IMR-90 (cell line): Measurements from ENCODE around the gene BBS12. TPM values are rescaled to one million over a fixed set of nuclear protein-coding genes. Genes with fewer than 3 reads are reported as not detected.

Source experiments
- ATAC-seq: fragments of 200-7000 bp; cut with Tn5 transposase; 2 replicates; pipeline ENCODE4 v1.9.1; 2020; ENCODE audit warnings: low read depth, mild to moderate bottlenecking, moderate library complexity
- BruUV-seq: library from RNA; stranded (reverse); fragments of 400-500 nt; replicated peaks from 2 replicates; lab custom pipeline; 2021; lab: Mats Ljungman, UMichigan
- CTCF ChIA-PET: fragments of 300-600 bp; formaldehyde crosslinking; extraction: SDS; loops from one replicate; lab custom pipeline; 2021; ENCODE audit warnings: antibody characterized with exemption; lab: Yijun Ruan, JAX
- POLR2A ChIA-PET: fragments of 300-600 bp; sonication (Branson Sonifier 250); formaldehyde crosslinking; loops from one replicate; lab custom pipeline; 2022; ENCODE audit warnings: antibody characterized with exemption; ENCODE audit not compliant: unreplicated experiment; lab: Charles Lee
- DNase-seq: peaks from one replicate; pipeline ENCODE4 v3.0.0; 2013
- H2AFZ ChIP-seq: replicated peaks from 2 replicates; pipeline ENCODE3; 2013; ENCODE audit warnings: low read length, mild to moderate bottlenecking; ENCODE audit not compliant: poor library complexity
- H2AK5ac ChIP-seq: 2 replicates; pipeline ENCODE4 v1.6.1; 2013; ENCODE audit warnings: low read depth, low read length, inconsistent platforms
- H2AK9ac ChIP-seq: replicated peaks from 2 replicates; pipeline ENCODE3; 2013; ENCODE audit warnings: mild to moderate bottlenecking, low read depth, low read length, moderate library complexity; ENCODE audit not compliant: poor library complexity
- H2BK120ac ChIP-seq: 2 replicates; pipeline ENCODE4 v1.6.1; 2013; ENCODE audit warnings: low read depth, low read length, inconsistent platforms
- H2BK15ac ChIP-seq: 3 replicates; pipeline ENCODE4 v1.6.1; 2013; ENCODE audit warnings: low read depth, low read length, inconsistent platforms
- H2BK20ac ChIP-seq: 2 replicates; pipeline ENCODE4 v1.6.1; 2013; ENCODE audit warnings: low read depth, mild to moderate bottlenecking, inconsistent platforms, low read length, moderate library complexity
- H2BK5ac ChIP-seq: 2 replicates; pipeline ENCODE4 v1.6.1; 2013; ENCODE audit warnings: mild to moderate bottlenecking, low read depth, low read length, inconsistent platforms; ENCODE audit not compliant: poor library complexity, severe bottlenecking
- H3K14ac ChIP-seq: replicated peaks from 2 replicates; pipeline ENCODE4 v1.6.1; 2013; ENCODE audit warnings: low read depth, low read length, inconsistent platforms
- H3K18ac ChIP-seq: 2 replicates; pipeline ENCODE4 v1.6.1; 2013; ENCODE audit warnings: low read depth, low read length, control low read depth
- H3K23ac ChIP-seq: 2 replicates; pipeline ENCODE4 v1.6.1; 2013; ENCODE audit warnings: low read depth, low read length, inconsistent platforms
- H3K27ac ChIP-seq: 2 replicates; pipeline ENCODE4 v1.5.1; 2013; ENCODE audit warnings: mild to moderate bottlenecking, control low read depth, low read length; ENCODE audit not compliant: insufficient read depth
- H3K27me3 ChIP-seq: 2 replicates; pipeline ENCODE4 v1.6.1; 2013; ENCODE audit warnings: low read length; ENCODE audit not compliant: control insufficient read depth, insufficient read depth
- H3K36me3 ChIP-seq: 2 replicates; pipeline ENCODE4 v1.6.1; 2013; ENCODE audit warnings: low read length, mixed read lengths; ENCODE audit not compliant: control insufficient read depth, insufficient read depth
- H3K4ac ChIP-seq: 2 replicates; pipeline ENCODE4 v1.6.1; 2013; ENCODE audit warnings: low read depth, low read length, inconsistent platforms
- H3K4me1 ChIP-seq: 2 replicates; pipeline ENCODE4 v1.6.1; 2013; ENCODE audit warnings: low read length, mixed read lengths; ENCODE audit not compliant: control insufficient read depth, insufficient read depth
- H3K4me2 ChIP-seq: 2 replicates; pipeline ENCODE4 v1.6.1; 2013; ENCODE audit warnings: low read depth, mild to moderate bottlenecking, control low read depth, low read length, moderate library complexity
- H3K4me3 ChIP-seq: 2 replicates; pipeline ENCODE4 v1.5.1; 2013; ENCODE audit warnings: low read depth, mild to moderate bottlenecking, control low read depth, low read length, moderate library complexity; ENCODE audit not compliant: insufficient read depth
- H3K56ac ChIP-seq: 2 replicates; pipeline ENCODE4 v1.6.1; 2013; ENCODE audit warnings: low read length, inconsistent platforms; ENCODE audit not compliant: insufficient read depth; ENCODE audit errors: extremely low read depth
- H3K79me1 ChIP-seq, 2 experiments: 2 replicates each; pipeline ENCODE4 v1.6.1; 2013; ENCODE audit warnings: low read length in 2 of 2, inconsistent platforms in 1 of 2, low read depth in 1 of 2
- H3K9ac ChIP-seq: 2 replicates; pipeline ENCODE4 v1.6.1; 2013; ENCODE audit warnings: low read depth, low read length, control low read depth
- H3K9me1 ChIP-seq: 2 replicates; pipeline ENCODE4 v1.6.1; 2013; ENCODE audit warnings: low read length, inconsistent platforms; ENCODE audit not compliant: insufficient read depth
- H3K9me3 ChIP-seq: 2 replicates; pipeline ENCODE4 v1.6.1; 2013; ENCODE audit warnings: low read length; ENCODE audit not compliant: control insufficient read depth, insufficient read depth
- H4K20me1 ChIP-seq: 2 replicates; pipeline ENCODE4 v1.6.1; 2013; ENCODE audit warnings: low read length, inconsistent platforms; ENCODE audit not compliant: insufficient read depth
- H4K5ac ChIP-seq: 2 replicates; pipeline ENCODE4 v1.6.1; 2013; ENCODE audit warnings: mild to moderate bottlenecking, low read depth, low read length, control low read depth
- H4K8ac ChIP-seq, 2 experiments: 2 replicates each; pipeline ENCODE4 v1.6.1; 2013; ENCODE audit warnings: low read depth in 2 of 2, low read length in 2 of 2, control low read depth in 1 of 2, inconsistent platforms in 1 of 2
- H4K91ac ChIP-seq: 2 replicates; pipeline ENCODE4 v1.6.1; 2013; ENCODE audit warnings: low read depth, low read length, inconsistent platforms; ENCODE audit not compliant: insufficient read depth
- BHLHE40 ChIP-seq: fragments of 150-350 bp; IDR thresholded peaks from 2 replicates; pipeline ENCODE4 v1.6.1; 2016; ENCODE audit warnings: mild to moderate bottlenecking, low read depth, low read length
- MAFK ChIP-seq: IDR thresholded peaks from 2 replicates; pipeline ENCODE4 v1.6.1; 2012; ENCODE audit warnings: low read depth, low read length, improper control_type of control experiment
- RAD21 ChIP-seq: IDR thresholded peaks from 2 replicates; pipeline ENCODE4 v1.6.1; 2012; ENCODE audit warnings: low read length, improper control_type of control experiment
- SMC3 ChIP-seq: fragments of 150-350 bp; IDR thresholded peaks from 2 replicates; pipeline ENCODE4 v1.6.1; 2016; ENCODE audit warnings: low read depth, mild to moderate bottlenecking, antibody characterized with exemption, low read length, moderate library complexity
- WGBS, 2 experiments: methylation state at CpG; one replicate each; pipeline versions ENCODE4 v1.1.5 to v1.1.7; 2013; ENCODE audit warnings: missing lambda C conversion rate in 2 of 2; ENCODE audit not compliant: insufficient read length in 1 of 2; ENCODE audit errors: extremely low coverage in 2 of 2; 5-methylcytosine and 5-hydroxymethylcytosine counted together
- dilution Hi-C: fragments of 300-500 bp; cut with HindIII; formaldehyde crosslinking; loops from one replicate; pipeline ENCODE4 v1.14.3; 2018; ENCODE audit warnings: low sequenced_read_pairs; ENCODE audit not compliant: unreplicated experiment
- in situ Hi-C: fragments of 300-500 bp; cut with MboI; formaldehyde crosslinking; loops from 3 replicates; pipeline ENCODE4 v1.14.3; 2019; ENCODE audit warnings: low sequenced_read_pairs, inconsistent platforms, mixed read lengths
- intact Hi-C: fragments of 100-400 bp; cut with micrococcal nuclease; formaldehyde crosslinking; loops from 2 replicates; pipeline ENCODE4 v1.10.0; 2022
- polyA plus RNA-seq, 3 experiments: library from polyadenylated mRNA; depleted of rRNA; stranded (reverse); fragments of >200 nt; gene quantifications; 2 replicates each; pipeline ENCODE4 v1.2.3, GENCODE V29; 2012; ENCODE audit warnings: low replicate concordance in 1 of 3
- total RNA-seq: library from RNA; depleted of rRNA; stranded (reverse); fragments of >200 nt; gene quantifications from 2 replicates; pipeline ENCODE4 v1.2.3, GENCODE V29; 2012
- TF ChIP-seq, protein P1 (sequence below): conservative IDR thresholded peaks from 2 replicates; pipeline ENCODE4 v1.5.1; 2012; ENCODE audit warnings: mild to moderate bottlenecking, low read depth, low read length, improper control_type of control experiment
- TF ChIP-seq, protein P2 (sequence below): fragments of 150-350 bp; IDR thresholded peaks from 2 replicates; pipeline ENCODE4 v1.6.1; 2016; ENCODE audit warnings: low read depth, mild to moderate bottlenecking, low read length, moderate library complexity, borderline replicate concordance

The BBS12 gene
- total and polyA plus RNA-seq, 2 of the 4 experiments (the other 2 are of a cell fraction): 1.1 to 5.9 TPM

GRCh38 chr4:122705547-122706117 lies 26.9 kb upstream of the BBS12 start:
- Histone ChIP-seq H3K4me1 (no peaks in the 10 kb centered on the region), H3K9me1 (no peaks in the 10 kb centered on the region), H2BK15ac (no peak overlapping the region), H2BK120ac (no peak overlapping the region), H3K4me3 (no peak overlapping the region), H3K18ac (no peak overlapping the region), H4K91ac (no peak overlapping the region), H3K14ac (no peak overlapping the region), H2AFZ (no peak overlapping the region), H3K4me2 (no peak overlapping the region), H3K4ac (no peak overlapping the region), H4K8ac (no peak overlapping the region), H3K27me3 (no peaks in the 10 kb centered on the region), H3K36me3 (no peaks in the 10 kb centered on the region), H4K20me1 (no peaks in the 10 kb centered on the region), H3K9me3 (no peaks in the 10 kb centered on the region), H3K79me1 (no peaks in the 10 kb centered on the region), H3K56ac (no peak overlapping the region), H3K27ac (no peak overlapping the region), H2BK5ac (no peak overlapping the region), H3K9ac (no peak overlapping the region), H3K23ac (no peak overlapping the region), H4K5ac (no peak overlapping the region), H2AK5ac (no peak overlapping the region), H2AK9ac (no peak overlapping the region), H2BK20ac (no peak overlapping the region)
- POLR2A ChIA-PET: no interaction called here
- CTCF ChIA-PET: interaction anchor here (0.9 kb wide), 1 partner anchor 12 kb away, joined by 3 read pairs; no protein-coding TSS in a partner anchor
- intact Hi-C loops (loop anchor here (10.0 kb wide), 1 partner anchor 801 kb away; no protein-coding TSS in a partner anchor), dilution Hi-C loops (no loop called here), in situ Hi-C loops (loop anchor here (25.0 kb wide), 1 partner anchor 793 kb away; no protein-coding TSS in a partner anchor)
- ATAC-seq (no peak), DNase-seq (no peak)
- no CpG with 5 or more reads among the region's 1 CpG for WGBS, 2 experiments
- TF ChIP-seq RAD21 (no peak), SMC3 (no peak), MAFK (no peak), BHLHE40 (no peak)
- TF ChIP-seq, protein P1, sequence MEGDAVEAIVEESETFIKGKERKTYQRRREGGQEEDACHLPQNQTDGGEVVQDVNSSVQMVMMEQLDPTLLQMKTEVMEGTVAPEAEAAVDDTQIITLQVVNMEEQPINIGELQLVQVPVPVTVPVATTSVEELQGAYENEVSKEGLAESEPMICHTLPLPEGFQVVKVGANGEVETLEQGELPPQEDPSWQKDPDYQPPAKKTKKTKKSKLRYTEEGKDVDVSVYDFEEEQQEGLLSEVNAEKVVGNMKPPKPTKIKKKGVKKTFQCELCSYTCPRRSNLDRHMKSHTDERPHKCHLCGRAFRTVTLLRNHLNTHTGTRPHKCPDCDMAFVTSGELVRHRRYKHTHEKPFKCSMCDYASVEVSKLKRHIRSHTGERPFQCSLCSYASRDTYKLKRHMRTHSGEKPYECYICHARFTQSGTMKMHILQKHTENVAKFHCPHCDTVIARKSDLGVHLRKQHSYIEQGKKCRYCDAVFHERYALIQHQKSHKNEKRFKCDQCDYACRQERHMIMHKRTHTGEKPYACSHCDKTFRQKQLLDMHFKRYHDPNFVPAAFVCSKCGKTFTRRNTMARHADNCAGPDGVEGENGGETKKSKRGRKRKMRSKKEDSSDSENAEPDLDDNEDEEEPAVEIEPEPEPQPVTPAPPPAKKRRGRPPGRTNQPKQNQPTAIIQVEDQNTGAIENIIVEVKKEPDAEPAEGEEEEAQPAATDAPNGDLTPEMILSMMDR: no peak
- TF ChIP-seq, protein P2, sequence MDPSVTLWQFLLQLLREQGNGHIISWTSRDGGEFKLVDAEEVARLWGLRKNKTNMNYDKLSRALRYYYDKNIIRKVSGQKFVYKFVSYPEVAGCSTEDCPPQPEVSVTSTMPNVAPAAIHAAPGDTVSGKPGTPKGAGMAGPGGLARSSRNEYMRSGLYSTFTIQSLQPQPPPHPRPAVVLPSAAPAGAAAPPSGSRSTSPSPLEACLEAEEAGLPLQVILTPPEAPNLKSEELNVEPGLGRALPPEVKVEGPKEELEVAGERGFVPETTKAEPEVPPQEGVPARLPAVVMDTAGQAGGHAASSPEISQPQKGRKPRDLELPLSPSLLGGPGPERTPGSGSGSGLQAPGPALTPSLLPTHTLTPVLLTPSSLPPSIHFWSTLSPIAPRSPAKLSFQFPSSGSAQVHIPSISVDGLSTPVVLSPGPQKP: no peak
- BruUV-seq: no TSS peak
